Bronchial epithelial cell (primary cell): Measurements from ENCODE around the gene GCGR. TPM values are rescaled to one million over a fixed set of nuclear protein-coding genes. Genes with fewer than 3 reads are reported as not detected.

Source experiments
- DNase-seq: peaks from one replicate; pipeline ENCODE4 v3.0.0-alpha.2; 2010; ENCODE audit warnings: low read depth
- FAIRE-seq: peaks from 2 replicates; lab custom pipeline; 2011; peaks lifted over from hg19 to GRCh38; lab: Jason Lieb, UNC
- H3K27me3 ChIP-seq: 2 replicates; pipeline ENCODE4 v1.5.1; 2011; ENCODE audit warnings: low read length; ENCODE audit not compliant: control insufficient read depth, insufficient read depth
- H3K36me3 ChIP-seq: 2 replicates; pipeline ENCODE4 v1.5.1; 2011; ENCODE audit warnings: low read length; ENCODE audit not compliant: control insufficient read depth, insufficient read depth
- H3K4me3 ChIP-seq: 2 replicates; pipeline ENCODE4 v1.5.1; 2011; ENCODE audit warnings: mild to moderate bottlenecking, low read depth, low read length, control low read depth
- total RNA-seq: library from RNA; depleted of rRNA; stranded (reverse); fragments of >200 nt; gene quantifications from 2 replicates; pipeline ENCODE4 v1.2.1, GENCODE V29; 2014
- TF ChIP-seq, protein P1 (sequence below): IDR thresholded peaks from 2 replicates; pipeline ENCODE4 v1.5.1; 2011; ENCODE audit warnings: mild to moderate bottlenecking, moderate library complexity, low read length, control low read depth, inconsistent platforms; ENCODE audit not compliant: insufficient read depth, severe bottlenecking

GCGR gene
- total RNA-seq, 1 donor from 2014 or later: not detected

DNA sequence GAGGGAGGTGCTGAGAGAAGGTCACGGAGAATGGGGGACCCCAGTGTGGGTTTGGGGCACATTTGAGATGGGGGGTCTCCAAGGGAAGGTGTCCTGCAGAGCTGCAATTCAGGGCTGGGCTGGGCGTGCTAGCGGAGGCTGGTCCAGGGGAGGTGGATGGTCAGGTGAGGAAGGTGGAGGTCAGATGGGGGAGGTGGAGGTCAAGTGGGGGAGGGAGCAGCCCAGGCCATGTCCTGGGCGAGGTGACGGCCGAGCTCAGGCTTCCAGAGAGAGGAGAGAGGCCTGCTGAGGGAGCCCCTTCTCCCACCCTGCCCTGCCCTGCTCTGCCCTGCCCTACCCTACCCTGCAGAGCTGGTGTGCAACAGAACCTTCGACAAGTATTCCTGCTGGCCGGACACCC lies 6.5 kb downstream of the GCGR start:
- H3K27me3 ChIP-seq: peaks cover 17% of the 10 kb centered on the region
- no peak for FAIRE-seq

DNA sequence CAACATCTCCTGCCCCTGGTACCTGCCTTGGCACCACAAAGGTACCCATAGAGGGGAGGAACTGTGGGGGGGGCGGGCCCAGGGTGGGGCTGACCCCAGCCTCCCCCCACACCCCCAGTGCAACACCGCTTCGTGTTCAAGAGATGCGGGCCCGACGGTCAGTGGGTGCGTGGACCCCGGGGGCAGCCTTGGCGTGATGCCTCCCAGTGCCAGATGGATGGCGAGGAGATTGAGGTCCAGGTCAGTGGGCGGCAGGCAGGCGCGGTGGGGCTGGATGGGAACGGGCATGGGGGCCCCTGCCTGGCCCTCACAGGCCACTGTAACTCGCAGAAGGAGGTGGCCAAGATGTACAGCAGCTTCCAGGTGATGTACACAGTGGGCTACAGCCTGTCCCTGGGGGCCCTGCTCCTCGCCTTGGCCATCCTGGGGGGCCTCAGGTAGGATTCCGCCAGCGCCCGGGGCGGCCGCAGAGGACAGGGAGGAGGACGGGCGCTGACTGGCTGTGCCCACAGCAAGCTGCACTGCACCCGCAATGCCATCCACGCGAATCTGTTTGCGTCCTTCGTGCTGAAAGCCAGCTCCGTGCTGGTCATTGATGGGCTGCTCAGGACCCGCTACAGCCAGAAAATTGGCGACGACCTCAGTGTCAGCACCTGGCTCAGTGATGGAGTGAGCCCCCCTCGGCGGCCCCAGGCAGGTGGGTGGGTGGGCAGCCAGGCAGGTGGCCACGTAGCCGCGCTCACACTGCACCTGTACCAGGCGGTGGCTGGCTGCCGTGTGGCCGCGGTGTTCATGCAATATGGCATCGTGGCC lies 7.1 kb downstream of the GCGR start:
- DNase-seq: no peak
- H3K36me3 ChIP-seq: no peaks in the 10 kb centered on the region
- peaks cover 12% of the 10 kb centered on the region for H3K27me3 ChIP-seq
- TF ChIP-seq, protein P1, sequence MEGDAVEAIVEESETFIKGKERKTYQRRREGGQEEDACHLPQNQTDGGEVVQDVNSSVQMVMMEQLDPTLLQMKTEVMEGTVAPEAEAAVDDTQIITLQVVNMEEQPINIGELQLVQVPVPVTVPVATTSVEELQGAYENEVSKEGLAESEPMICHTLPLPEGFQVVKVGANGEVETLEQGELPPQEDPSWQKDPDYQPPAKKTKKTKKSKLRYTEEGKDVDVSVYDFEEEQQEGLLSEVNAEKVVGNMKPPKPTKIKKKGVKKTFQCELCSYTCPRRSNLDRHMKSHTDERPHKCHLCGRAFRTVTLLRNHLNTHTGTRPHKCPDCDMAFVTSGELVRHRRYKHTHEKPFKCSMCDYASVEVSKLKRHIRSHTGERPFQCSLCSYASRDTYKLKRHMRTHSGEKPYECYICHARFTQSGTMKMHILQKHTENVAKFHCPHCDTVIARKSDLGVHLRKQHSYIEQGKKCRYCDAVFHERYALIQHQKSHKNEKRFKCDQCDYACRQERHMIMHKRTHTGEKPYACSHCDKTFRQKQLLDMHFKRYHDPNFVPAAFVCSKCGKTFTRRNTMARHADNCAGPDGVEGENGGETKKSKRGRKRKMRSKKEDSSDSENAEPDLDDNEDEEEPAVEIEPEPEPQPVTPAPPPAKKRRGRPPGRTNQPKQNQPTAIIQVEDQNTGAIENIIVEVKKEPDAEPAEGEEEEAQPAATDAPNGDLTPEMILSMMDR: no peak
- FAIRE-seq: no peak
- H3K4me3 ChIP-seq: no peak overlapping the region

More for the DNA sequence above, 6.5 kb downstream of the GCGR start:
- no peak for DNase-seq
- TF ChIP-seq, protein P1: no peak
- no peak overlapping the region for H3K4me3 ChIP-seq
- H3K36me3 ChIP-seq: no peaks in the 10 kb centered on the region

DNA sequence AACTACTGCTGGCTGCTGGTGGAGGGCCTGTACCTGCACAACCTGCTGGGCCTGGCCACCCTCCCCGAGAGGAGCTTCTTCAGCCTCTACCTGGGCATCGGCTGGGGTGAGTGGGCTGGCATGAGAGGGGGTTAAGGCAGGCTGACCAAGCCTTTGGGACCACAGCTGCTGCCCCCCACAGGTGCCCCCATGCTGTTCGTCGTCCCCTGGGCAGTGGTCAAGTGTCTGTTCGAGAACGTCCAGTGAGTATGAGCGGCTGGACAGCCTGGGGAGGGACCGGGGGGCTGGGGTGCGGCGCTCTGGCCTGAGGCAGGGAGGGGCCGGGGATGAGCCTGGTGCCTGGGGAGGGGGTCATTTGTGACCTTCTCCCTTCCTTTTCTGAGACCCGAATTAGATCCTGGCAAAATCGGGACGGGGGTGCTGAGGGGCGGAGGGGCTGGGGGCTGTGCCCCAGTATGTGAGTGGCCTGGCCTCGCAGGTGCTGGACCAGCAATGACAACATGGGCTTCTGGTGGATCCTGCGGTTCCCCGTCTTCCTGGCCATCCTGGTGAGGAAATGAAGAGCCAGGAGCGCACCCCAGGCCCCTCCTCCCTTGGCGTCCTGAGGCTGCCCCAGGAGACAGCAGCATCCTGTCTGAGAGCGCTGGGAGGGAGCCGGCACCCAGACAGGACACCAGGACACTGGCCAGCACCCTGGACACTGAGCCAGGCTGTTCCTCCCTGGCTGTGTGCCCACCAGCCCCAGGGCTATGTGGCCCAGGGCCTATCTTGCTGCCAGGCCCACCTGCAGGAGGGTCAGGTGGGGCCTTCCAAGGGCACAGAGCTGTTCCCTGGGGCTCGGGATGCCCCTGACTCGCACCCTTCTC lies 8.0 kb downstream of the GCGR start:
- no peak for DNase-seq
- H3K27me3 ChIP-seq: peaks cover 5% of the 10 kb centered on the region

GRCh38 chr17:81812571-81813370 lies 8.8 kb downstream of the GCGR start:
- Histone ChIP-seq H3K36me3 (no peaks in the 10 kb centered on the region), H3K4me3 (no peak overlapping the region), H3K27me3 (peaks cover 2% of the 10 kb centered on the region)
- TF ChIP-seq, protein P1: no peak
- DNase-seq (no peak), FAIRE-seq (no peak)

More for the DNA sequence above, 8.0 kb downstream of the GCGR start:
- Histone ChIP-seq H3K4me3 (no peak overlapping the region), H3K36me3 (no peaks in the 10 kb centered on the region)
- TF ChIP-seq, protein P1: no peak
- FAIRE-seq: no peak

DNA sequence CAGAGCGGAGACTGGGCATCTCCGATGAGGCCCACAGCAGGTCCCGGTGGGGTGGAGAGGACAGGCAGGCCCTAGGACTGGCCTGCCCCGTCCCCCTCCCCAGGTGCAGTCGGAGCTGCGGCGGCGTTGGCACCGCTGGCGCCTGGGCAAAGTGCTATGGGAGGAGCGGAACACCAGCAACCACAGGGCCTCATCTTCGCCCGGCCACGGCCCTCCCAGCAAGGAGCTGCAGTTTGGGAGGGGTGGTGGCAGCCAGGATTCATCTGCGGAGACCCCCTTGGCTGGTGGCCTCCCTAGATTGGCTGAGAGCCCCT lies 9.4 kb downstream of the GCGR start:
- DNase-seq: no peak
- Histone ChIP-seq H3K27me3 (no peaks in the 10 kb centered on the region), H3K4me3 (no peak overlapping the region), H3K36me3 (no peaks in the 10 kb centered on the region)
- no peak for FAIRE-seq
- TF ChIP-seq, protein P1: no peak
